Amniotic epithelial cell (primary cell): ENCODE results near the gene CHMP5.
"Not testable (repeated sequence)": the region's sequence is repeated elsewhere in the genome, so short reads cannot be mapped to it uniquely, and the experiment has no call there.

Experiments used
- DNase-seq: peaks from one replicate; pipeline ENCODE4 v3.0.0-alpha.2; 2010; ENCODE audit warnings: low read depth

Gene CHMP5

GRCh38 chr9:33277484-33277883 lies 12.6 kb downstream of the CHMP5 start:
- DNase-seq, result no peak

GRCh38 chr9:33285502-33285901 lies 20.7 kb downstream of the CHMP5 start:
- peak; percentile 34 for DNase-seq

- peak; percentile 65 for DNase-seq
Observed at GRCh38 chr9:33287087-33287490, 22.2 kb downstream of the CHMP5 start.

- no peak for DNase-seq
Observed at GRCh38 chr9:33288235-33288634, 23.4 kb downstream of the CHMP5 start.

- DNase-seq, result no peak
Observed at GRCh38 chr9:33288828-33289483, 24.1 kb downstream of the CHMP5 start.

GRCh38 chr9:33289496-33289895 lies 24.6 kb downstream of the CHMP5 start:
- DNase-seq, result peak; percentile 9

GRCh38 chr9:33289936-33290246 lies 25.0 kb downstream of the CHMP5 start:
- no peak for DNase-seq

GRCh38 chr9:33290247-33291030 lies 25.6 kb downstream of the CHMP5 start, which contains the start of gene NFX1:
Gene NFX1, plus strand, starts transcription at chr9:33290516. Its CDS starts 57 bp downstream, at chr9:33290573.
- DNase-seq, result peak; percentile 99

- DNase-seq, result peak; percentile 83
Observed at GRCh38 chr9:33291031-33291397, 26.2 kb downstream of the CHMP5 start.

GRCh38 chr9:33291901-33292300 lies 27.1 kb downstream of the CHMP5 start:
- no peak for DNase-seq

GRCh38 chr9:33293782-33294181 lies 28.9 kb downstream of the CHMP5 start:
- DNase-seq, result peak; percentile 21

- no peak for DNase-seq
Observed at GRCh38 chr9:33294670-33295432, 30.0 kb downstream of the CHMP5 start.

- no peak for DNase-seq
Observed at GRCh38 chr9:33295571-33295970, 30.7 kb downstream of the CHMP5 start.

- DNase-seq, result no peak
Observed at GRCh38 chr9:33297432-33297831, 32.6 kb downstream of the CHMP5 start.

- no peak for DNase-seq
Observed at GRCh38 chr9:33300546-33300945, 35.7 kb downstream of the CHMP5 start.

GRCh38 chr9:33304362-33304761 lies 39.5 kb downstream of the CHMP5 start:
- no peak for DNase-seq

GRCh38 chr9:33306037-33306436 lies 41.2 kb downstream of the CHMP5 start:
- DNase-seq, result peak; percentile 44

- DNase-seq, result peak; percentile 52
Observed at GRCh38 chr9:33307067-33307466, 42.2 kb downstream of the CHMP5 start.

GRCh38 chr9:33309903-33310302 lies 45.1 kb downstream of the CHMP5 start:
- no peak for DNase-seq

- no peak for DNase-seq
Observed at GRCh38 chr9:33310748-33311147, 45.9 kb downstream of the CHMP5 start.

GRCh38 chr9:33311953-33312352 lies 47.1 kb downstream of the CHMP5 start:
- peak; percentile 34 for DNase-seq

GRCh38 chr9:33315371-33315770 lies 50.5 kb downstream of the CHMP5 start:
- DNase-seq, result peak; percentile 48

GRCh38 chr9:33317136-33317535 lies 52.3 kb downstream of the CHMP5 start:
- not testable (repeated sequence) for DNase-seq
